ENCODE results near the gene UBXN6.

DNA sequence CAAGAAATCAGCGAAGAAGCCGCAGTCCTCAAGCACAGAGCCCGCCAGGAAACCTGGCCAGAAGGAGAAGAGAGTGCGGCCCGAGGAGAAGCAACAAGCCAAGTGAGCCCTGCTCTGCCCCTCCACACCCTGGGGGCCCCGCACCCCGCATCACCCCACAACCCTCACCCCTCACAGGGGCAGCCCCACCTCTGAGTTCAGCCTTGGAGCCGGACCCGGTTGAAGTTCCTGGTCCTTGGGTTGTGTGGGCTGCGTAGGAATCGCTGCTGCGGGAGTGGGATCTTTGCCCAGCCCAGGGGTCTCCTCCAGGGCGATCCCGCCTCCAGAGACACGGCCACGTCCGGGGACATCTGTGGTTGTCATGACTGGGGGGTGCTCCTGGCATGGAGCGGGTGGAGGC, 38.7 kb upstream of the UBXN6 start:
- TF ChIP-seq RAD21 (IDR thresholded peaks at IDR 0.05; ENCODE audit: low read depth) (no peak), EP300 (IDR thresholded peaks at IDR 0.05; ENCODE audit: borderline replicate concordance) (no peak)
